Breast epithelium (tissue), 4 donors: ENCODE results near the gene KIAA0408. TPM values are rescaled to one million over a fixed set of nuclear protein-coding genes. Genes with fewer than 3 reads are reported as not detected.

Experiments used
- DNase-seq, 2 donors: peaks; one replicate each; pipeline ENCODE4 v3.0.0-alpha.2; 2019; ENCODE audit warnings: low spot score in 2 of 2
- H3K27ac ChIP-seq, 2 donors: fragments of 200-600 bp; sonication (generic) in 1 of 2; one replicate each; pipeline ENCODE4 v1.5.1; 2016 to 2019; ENCODE audit warnings: mild to moderate bottlenecking in 1 of 2
- H3K27me3 ChIP-seq, 2 donors: fragments of 200-600 bp; sonication (generic) in 1 of 2; one replicate each; pipeline versions ENCODE4 v1.5.1 to v1.6.0; 2017 to 2019; ENCODE audit warnings: control low read depth in 1 of 2, mild to moderate bottlenecking in 1 of 2
- H3K36me3 ChIP-seq: fragments of 200-600 bp; one replicate; pipeline ENCODE4 v1.5.1; 2019
- H3K4me1 ChIP-seq, 2 donors: fragments of 200-600 bp; sonication (generic); one replicate each; pipeline ENCODE4 v1.5.1; 2016 to 2019; ENCODE audit warnings: control low read depth in 1 of 2
- H3K4me3 ChIP-seq, 3 donors: fragments of 200-600 bp; sonication (generic); 1 replicate in 2 of 3; 2 replicates in 1 of 3; pipeline ENCODE4 v1.5.1; 2016 to 2019; ENCODE audit warnings: mild to moderate bottlenecking in 3 of 3, moderate library complexity in 2 of 3
- H3K9me3 ChIP-seq, 2 donors: fragments of 200-600 bp; sonication (generic) in 1 of 2; one replicate each; pipeline ENCODE4 v1.5.1; 2016 to 2019; ENCODE audit warnings: control low read depth in 1 of 2
- CTCF ChIP-seq, 3 donors: fragments of 450-650 bp; IDR thresholded peaks; one replicate each; pipeline ENCODE4 v1.5.1; 2016 to 2017; ENCODE audit warnings: antibody characterized with exemption in 3 of 3, mild to moderate bottlenecking in 3 of 3, moderate library complexity in 3 of 3
- POLR2A ChIP-seq: fragments of 450-650 bp; IDR thresholded peaks from one replicate; pipeline ENCODE4 v1.6.1; 2016; ENCODE audit warnings: antibody characterized with exemption, mild to moderate bottlenecking, moderate library complexity
- POLR2AphosphoS5 ChIP-seq, 3 donors: sonication (generic); formaldehyde crosslinking; IDR thresholded peaks; one replicate each; pipeline ENCODE4 v1.6.1; 2017; ENCODE audit warnings: antibody characterized with exemption in 3 of 3
- intact Hi-C: fragments of 100-400 bp; cut with DNase I; formaldehyde crosslinking; loops from one replicate; pipeline ENCODE4 v1.15.1; 2023; ENCODE audit warnings: low total_unique reads
- total RNA-seq, 3 donors: library from RNA; depleted of rRNA; stranded (reverse); fragments of >200 nt; gene quantifications; one replicate each; pipeline ENCODE4 v1.1.0, GENCODE V29; 2016

KIAA0408 gene
- total RNA-seq: 10 to 100 TPM in 1 of 3 donors, 1 to 10 TPM in 2; 2.2 to 42.7 (median 3.3) TPM

- TF ChIP-seq CTCF (IDR thresholded peaks at IDR 0.05) (no peak), POLR2AphosphoS5 (IDR thresholded peaks at IDR 0.05) (peak in 1 of 3 donors; percentile 39)
- Histone ChIP-seq H3K9me3 (no peaks in the 10 kb centered on the region), H3K27ac (peak within 1 kb of the TSS; percentile 26 to 66), H3K27me3 (no peaks in the 10 kb centered on the region), H3K4me1 (no peaks in the 10 kb centered on the region), H3K4me3 (peak within 1 kb of the TSS; percentile 20 to 35 (median 30)), H3K36me3 (no peaks in the 10 kb centered on the region)
- no peak for DNase-seq
- intact Hi-C loops: loop anchor here (10.0 kb wide), 1 partner anchor 196 kb away; no protein-coding TSS in a partner anchor
Measured at GRCh38 chr6:127459231-127459641, at the start of gene KIAA0408. Gene KIAA0408 (minus strand): TSS chr6:127459389. CDS start chr6:127453981, 5,408 bp downstream.

- Histone ChIP-seq H3K4me1 (no peaks in the 10 kb centered on the region), H3K27ac (no peak overlapping the region), H3K4me3 (no peak overlapping the region), H3K27me3 (no peaks in the 10 kb centered on the region), H3K36me3 (no peaks in the 10 kb centered on the region), H3K9me3 (no peaks in the 10 kb centered on the region)
- no peak for TF ChIP-seq CTCF (IDR thresholded peaks at IDR 0.05)
- TF ChIP-seq POLR2A: no peak
- TF ChIP-seq POLR2AphosphoS5 (IDR thresholded peaks at IDR 0.05): no peak
- DNase-seq: no peak
- intact Hi-C loops: no loop called here
Measured at GRCh38 chr6:127506894-127507293, 47.7 kb upstream of the KIAA0408 start.

- intact Hi-C loops: no loop called here
- TF ChIP-seq POLR2AphosphoS5 (IDR thresholded peaks at IDR 0.05) (no peak), CTCF (IDR thresholded peaks at IDR 0.05) (no peak), POLR2A (no peak)
Measured at GRCh38 chr6:127503022-127503421, 43.8 kb upstream of the KIAA0408 start.

GRCh38 chr6:127497410-127497809 is 38.2 kb upstream of the KIAA0408 start:
- no peak overlapping the region for H3K27ac ChIP-seq
- H3K4me1 ChIP-seq: no peaks in the 10 kb centered on the region
- H3K9me3 ChIP-seq: no peaks in the 10 kb centered on the region
- no peaks in the 10 kb centered on the region for H3K36me3 ChIP-seq
- intact Hi-C loops: no loop called here
- no peaks in the 10 kb centered on the region for H3K27me3 ChIP-seq
- no peak for DNase-seq
- TF ChIP-seq POLR2AphosphoS5 (IDR thresholded peaks at IDR 0.05) (no peak), POLR2A (no peak)
- H3K4me3 ChIP-seq: no peak overlapping the region

More at GRCh38 chr6:127503022-127503421, 43.8 kb upstream of the KIAA0408 start:
- no peak overlapping the region for H3K27ac ChIP-seq
- no peaks in the 10 kb centered on the region for H3K9me3 ChIP-seq
- no peaks in the 10 kb centered on the region for H3K4me1 ChIP-seq
- H3K36me3 ChIP-seq: no peaks in the 10 kb centered on the region
- DNase-seq: no peak
- no peak overlapping the region for H3K4me3 ChIP-seq
- H3K27me3 ChIP-seq: no peaks in the 10 kb centered on the region

DNA sequence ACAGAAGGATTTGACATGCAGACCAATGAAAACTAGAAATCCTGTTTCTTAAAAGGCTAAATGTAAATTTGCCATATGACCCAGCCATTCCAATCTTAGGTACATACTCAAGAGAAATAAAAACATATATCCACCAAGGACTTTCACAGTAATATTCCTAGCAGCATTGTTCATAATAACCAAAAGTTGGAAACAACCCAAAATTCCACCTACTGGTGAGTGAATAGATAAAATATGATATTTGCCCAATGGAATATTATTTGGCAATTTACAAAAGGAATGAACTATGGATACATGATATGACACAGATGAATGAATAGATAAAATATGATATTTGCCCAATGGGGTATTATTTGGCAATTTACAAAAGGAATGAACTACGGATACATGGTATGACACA is 37.3 kb upstream of the KIAA0408 start:
- H3K27ac ChIP-seq: no peak overlapping the region
- H3K4me3 ChIP-seq: no peak overlapping the region
- DNase-seq: no peak
- no peak for TF ChIP-seq CTCF (IDR thresholded peaks at IDR 0.05)
- TF ChIP-seq POLR2AphosphoS5 (IDR thresholded peaks at IDR 0.05): no peak
- no peaks in the 10 kb centered on the region for H3K9me3 ChIP-seq
- H3K4me1 ChIP-seq: no peaks in the 10 kb centered on the region
- intact Hi-C loops: no loop called here
- H3K27me3 ChIP-seq: no peaks in the 10 kb centered on the region
- no peaks in the 10 kb centered on the region for H3K36me3 ChIP-seq
